Measurements from ENCODE around the gene RAD51B.

- TF ChIP-seq POLR2A (IDR thresholded peaks at IDR 0.05) (no peak), CTCF (IDR thresholded peaks at IDR 0.05) (no peak), POLR2AphosphoS5 (IDR thresholded peaks at IDR 0.05; ENCODE audit: insufficient read depth in 1 of 2, low read depth in 1 of 2) (no peak)
Measured at GRCh38 chr14:68521961-68522509, 702.5 kb downstream of the RAD51B start.

Data from vagina (tissue), 2 donors.